ENCODE data around the gene PI4KB. TPM values are rescaled to one million over a fixed set of nuclear protein-coding genes. Genes with fewer than 3 reads are reported as not detected.

PI4KB gene
- polyA plus RNA-seq (40.9 to 61.0 TPM (median 58.1 TPM) in 3 replicates), polyA minus RNA-seq (76.7 to 92.6 TPM (median 91.5 TPM) in 3 replicates)
- 22.9 TPM for polyA plus RNA-seq (2011; ENCODE audit: low read depth)
- polyA plus RNA-seq (2011; cell fraction: cytosol; rRNA removed): 34.5 and 38.4 TPM in 2 replicates
- 64.3 and 69.3 TPM in 2 replicates for polyA plus RNA-seq (2011; cell fraction: nucleus; rRNA removed)
- 30.6 and 33.6 TPM in 2 replicates for polyA plus RNA-seq (2012; ENCODE audit: low replicate concordance)
- 62.7 TPM for polyA minus RNA-seq (2011; cell fraction: cytosol; rRNA and poly(A)+ RNA removed)
- polyA minus RNA-seq (2011; cell fraction: nucleus; rRNA and poly(A)+ RNA removed): 49.9 and 61.5 TPM in 2 replicates

- Histone ChIP-seq H3K27me3 (ENCODE audit: control insufficient read depth, extremely low read depth, insufficient read depth, low read length) (no peaks in the 10 kb centered on the region), H3K4me3 (ENCODE audit: control insufficient read depth in 2 of 3, extremely low read depth in 1 of 3, insufficient read depth in 2 of 3, low read depth in 1 of 3, low read length in 3 of 3) (peak within 1 kb of the TSS; percentile 53 to 82 (median 78)), H3K4me1 (ENCODE audit: control insufficient read depth, extremely low read depth, insufficient read depth, low read length) (peaks cover 22% of the 10 kb centered on the region), H3K9me3 (ENCODE audit: control insufficient read depth, low read depth, low read length) (no peaks in the 10 kb centered on the region), H4K20me1 (ENCODE audit: control insufficient read depth, extremely low read depth, insufficient read depth, low read length) (no peaks in the 10 kb centered on the region), H3K9me1 (ENCODE audit: control insufficient read depth, extremely low read depth, insufficient read depth, low read length) (no peaks in the 10 kb centered on the region), H3K27ac (ENCODE audit: control insufficient read depth, insufficient read depth, low read length) (peak within 1 kb of the TSS; percentile 92), H3K79me2 (ENCODE audit: control insufficient read depth, insufficient read depth, low read length) (peaks cover 26% of the 10 kb centered on the region), H3K9ac (ENCODE audit: control insufficient read depth, extremely low read depth, insufficient read depth, low read length) (peak within 1 kb of the TSS; percentile 87), H2AFZ (ENCODE audit: control insufficient read depth, low read length) (peak within 1 kb of the TSS; percentile 96), H3K4me2 (ENCODE audit: control insufficient read depth, extremely low read depth, insufficient read depth, low read depth, low read length) (peak within 1 kb of the TSS; percentile 98), H3K36me3 (ENCODE audit: control insufficient read depth in 2 of 2, extremely low read depth in 1 of 2, insufficient read depth in 2 of 2, low read length in 2 of 2) (peaks cover 11 to 14% of the 10 kb centered on the region in 2 experiments)
- DNase-seq (ENCODE audit: low read depth, low spot score) (peak; percentile 79), FAIRE-seq (no peak)
- dilution Hi-C loops (cut with MboI; ENCODE audit: extremely low pct_ligation_motif_present, low sequenced_read_pairs): no loop called here
- TF ChIP-seq EZH2 (IDR thresholded peaks at IDR 0.05; ENCODE audit: low read length): no peak
- no peak for TF ChIP-seq CTCF (optimal IDR thresholded peaks at IDR 0.05 in 1 of 3, IDR thresholded peaks at IDR 0.05 in 1 of 3, conservative IDR thresholded peaks at IDR 0.05 in 1 of 3; ENCODE audit: extremely low read depth in 1 of 3, insufficient read depth in 2 of 3, low read length in 3 of 3)
Measured at GRCh38 chr1:151327223-151327902, at the start of gene PI4KB. TSS of gene PI4KB (minus strand) at chr1:151327416. CDS start at chr1:151316481, 10,935 bp downstream.

DNA sequence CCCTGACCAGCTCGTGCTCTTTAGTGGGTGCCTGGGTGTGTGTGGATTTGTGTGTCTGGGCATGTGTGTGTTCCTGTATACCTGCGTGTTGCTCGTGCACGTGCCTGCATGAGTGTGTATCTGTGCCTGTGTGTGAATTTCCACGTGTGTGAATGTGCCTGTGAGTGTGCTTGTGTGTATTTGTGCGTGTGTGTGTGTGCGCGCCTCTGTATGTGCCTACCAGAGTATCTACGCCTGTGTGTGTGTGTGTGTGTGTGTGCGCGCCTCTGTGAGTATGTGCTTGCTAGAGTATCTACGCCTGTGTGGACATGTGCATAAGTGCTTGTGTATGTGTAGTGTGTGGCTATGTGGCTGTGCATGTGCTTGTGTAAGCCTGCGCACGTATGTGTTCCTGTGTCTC, 46.0 kb upstream of the PI4KB start:
- no peak for DNase-seq (ENCODE audit: low read depth, low spot score)

More for the DNA sequence above, 46.0 kb upstream of the PI4KB start:
- Histone ChIP-seq H3K27me3 (ENCODE audit: control insufficient read depth, extremely low read depth, insufficient read depth, low read length) (no peaks in the 10 kb centered on the region), H3K79me2 (ENCODE audit: control insufficient read depth, insufficient read depth, low read length) (no peaks in the 10 kb centered on the region), H3K4me1 (ENCODE audit: control insufficient read depth, extremely low read depth, insufficient read depth, low read length) (peaks cover 4% of the 10 kb centered on the region), H3K9me3 (ENCODE audit: control insufficient read depth, low read depth, low read length) (no peaks in the 10 kb centered on the region), H3K36me3 (ENCODE audit: control insufficient read depth in 2 of 2, extremely low read depth in 1 of 2, insufficient read depth in 2 of 2, low read length in 2 of 2) (no peaks in the 10 kb centered on the region), H3K9me1 (ENCODE audit: control insufficient read depth, extremely low read depth, insufficient read depth, low read length) (no peaks in the 10 kb centered on the region), H3K4me3 (ENCODE audit: control insufficient read depth in 2 of 3, extremely low read depth in 1 of 3, insufficient read depth in 2 of 3, low read depth in 1 of 3, low read length in 3 of 3) (no peak overlapping the region), H4K20me1 (ENCODE audit: control insufficient read depth, extremely low read depth, insufficient read depth, low read length) (no peaks in the 10 kb centered on the region), H3K27ac (ENCODE audit: control insufficient read depth, insufficient read depth, low read length) (no peak overlapping the region), H3K4me2 (ENCODE audit: control insufficient read depth, extremely low read depth, insufficient read depth, low read depth, low read length) (no peak overlapping the region), H3K9ac (ENCODE audit: control insufficient read depth, extremely low read depth, insufficient read depth, low read length) (no peak overlapping the region), H2AFZ (ENCODE audit: control insufficient read depth, low read length) (no peak overlapping the region)
- no peak for TF ChIP-seq EZH2 (IDR thresholded peaks at IDR 0.05; ENCODE audit: low read length)
- TF ChIP-seq CTCF (optimal IDR thresholded peaks at IDR 0.05 in 1 of 3, IDR thresholded peaks at IDR 0.05 in 1 of 3, conservative IDR thresholded peaks at IDR 0.05 in 1 of 3; ENCODE audit: extremely low read depth in 1 of 3, insufficient read depth in 2 of 3, low read length in 3 of 3): no peak
- no peak for FAIRE-seq
- dilution Hi-C loops (cut with MboI; ENCODE audit: extremely low pct_ligation_motif_present, low sequenced_read_pairs): no loop called here

Measured in keratinocyte (primary cell).